BJ (cell line): ENCODE results near the gene SLC13A3. TPM values are rescaled to one million over a fixed set of nuclear protein-coding genes. Genes with fewer than 3 reads are reported as not detected.

Experiments
- CTCF ChIA-PET: fragments of 350-600 bp; formaldehyde crosslinking; extraction: SDS; loops from one replicate; lab custom pipeline; 2021; ENCODE audit warnings: antibody characterized with exemption, inconsistent platforms; lab: Yijun Ruan, JAX
- POLR2A ChIA-PET: fragments of 300-600 bp; sonication (Branson Sonifier 250); formaldehyde crosslinking; extraction: SDS; loops from one replicate; lab custom pipeline; 2021; ENCODE audit warnings: antibody characterized with exemption; lab: Charles Lee
- DNase-seq: peaks from one replicate; pipeline ENCODE4 v3.0.0-alpha.2; 2011; ENCODE audit warnings: low read depth
- H3K27me3 ChIP-seq: 2 replicates; pipeline ENCODE4 v1.6.0; 2011; ENCODE audit warnings: low read length; ENCODE audit not compliant: control insufficient read depth, insufficient read depth
- H3K36me3 ChIP-seq: 2 replicates; pipeline ENCODE4 v1.5.1; 2011; ENCODE audit warnings: low read length; ENCODE audit not compliant: control insufficient read depth, insufficient read depth
- H3K4me3 ChIP-seq: 2 replicates; pipeline ENCODE4 v1.5.1; 2011; ENCODE audit warnings: low read depth, mild to moderate bottlenecking, control low read depth, low read length
- polyA plus RNA-seq: library from polyadenylated mRNA; depleted of rRNA; stranded (reverse); fragments of >200 nt; gene quantifications from 2 replicates; pipeline ENCODE4 v1.2.3, GENCODE V29; 2011
- TF ChIP-seq, protein P1 (sequence below): IDR thresholded peaks from 2 replicates; pipeline ENCODE4 v1.5.1; 2011; ENCODE audit warnings: low read depth, mild to moderate bottlenecking, control low read depth, inconsistent platforms, low read length, moderate library complexity; ENCODE audit not compliant: insufficient read depth

SLC13A3 gene
- polyA plus RNA-seq, 1 experiment, result 3.5 TPM

- Histone ChIP-seq H3K27me3 (no peaks in the 10 kb centered on the region; the same call in 1 of the 2 replicates), H3K4me3 (no peak overlapping the region), H3K36me3 (no peaks in the 10 kb centered on the region)
- DNase-seq, result no peak
- ChIA-PET POLR2A (no interaction called here), CTCF (interaction anchor here (0.9 kb wide), 1 partner anchor 10 kb away, joined by 3 read pairs; no protein-coding TSS in a partner anchor)
- TF ChIP-seq, protein P1, sequence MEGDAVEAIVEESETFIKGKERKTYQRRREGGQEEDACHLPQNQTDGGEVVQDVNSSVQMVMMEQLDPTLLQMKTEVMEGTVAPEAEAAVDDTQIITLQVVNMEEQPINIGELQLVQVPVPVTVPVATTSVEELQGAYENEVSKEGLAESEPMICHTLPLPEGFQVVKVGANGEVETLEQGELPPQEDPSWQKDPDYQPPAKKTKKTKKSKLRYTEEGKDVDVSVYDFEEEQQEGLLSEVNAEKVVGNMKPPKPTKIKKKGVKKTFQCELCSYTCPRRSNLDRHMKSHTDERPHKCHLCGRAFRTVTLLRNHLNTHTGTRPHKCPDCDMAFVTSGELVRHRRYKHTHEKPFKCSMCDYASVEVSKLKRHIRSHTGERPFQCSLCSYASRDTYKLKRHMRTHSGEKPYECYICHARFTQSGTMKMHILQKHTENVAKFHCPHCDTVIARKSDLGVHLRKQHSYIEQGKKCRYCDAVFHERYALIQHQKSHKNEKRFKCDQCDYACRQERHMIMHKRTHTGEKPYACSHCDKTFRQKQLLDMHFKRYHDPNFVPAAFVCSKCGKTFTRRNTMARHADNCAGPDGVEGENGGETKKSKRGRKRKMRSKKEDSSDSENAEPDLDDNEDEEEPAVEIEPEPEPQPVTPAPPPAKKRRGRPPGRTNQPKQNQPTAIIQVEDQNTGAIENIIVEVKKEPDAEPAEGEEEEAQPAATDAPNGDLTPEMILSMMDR, result no peak
These were observed 95.8 kb downstream of the SLC13A3 start for GRCh38 chr20:46555370-46555956.

DNA sequence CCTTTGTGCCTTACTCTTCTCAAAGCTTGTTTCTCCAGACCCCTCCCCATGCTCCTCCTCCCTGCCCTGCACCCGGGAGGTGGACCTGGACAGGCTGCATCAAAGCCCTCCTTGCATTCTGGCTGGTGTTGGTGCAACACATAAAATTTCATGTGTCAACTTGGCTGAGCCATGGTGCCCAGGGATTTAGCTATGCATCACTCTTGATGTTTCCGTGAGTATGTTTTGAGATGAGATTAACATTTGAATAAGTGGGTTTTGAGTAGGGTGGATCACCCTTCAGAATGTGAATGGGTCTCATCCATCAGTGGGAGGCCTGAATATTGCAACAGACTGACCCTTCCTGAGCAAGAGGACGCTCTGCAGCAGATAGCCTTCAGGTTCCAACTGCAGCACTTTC lies 96.4 kb downstream of the SLC13A3 start:
- ChIA-PET CTCF (no interaction called here), POLR2A (no interaction called here)
- Histone ChIP-seq H3K27me3 (no peaks in the 10 kb centered on the region; the same call in 1 of the 2 replicates), H3K36me3 (no peaks in the 10 kb centered on the region), H3K4me3 (no peak overlapping the region)
- TF ChIP-seq, protein P1, result no peak
- DNase-seq, result no peak

GRCh38 chr20:46553926-46554325 lies 97.3 kb downstream of the SLC13A3 start:
- Histone ChIP-seq H3K27me3 (no peaks in the 10 kb centered on the region; the same call in 1 of the 2 replicates), H3K36me3 (no peaks in the 10 kb centered on the region), H3K4me3 (no peak overlapping the region)
- ChIA-PET POLR2A (no interaction called here), CTCF (interaction anchor here (6.3 kb wide), 1 partner anchor 8 kb away, joined by 33 read pairs; no protein-coding TSS in a partner anchor)
- TF ChIP-seq, protein P1, result no peak
- no peak for DNase-seq

DNA sequence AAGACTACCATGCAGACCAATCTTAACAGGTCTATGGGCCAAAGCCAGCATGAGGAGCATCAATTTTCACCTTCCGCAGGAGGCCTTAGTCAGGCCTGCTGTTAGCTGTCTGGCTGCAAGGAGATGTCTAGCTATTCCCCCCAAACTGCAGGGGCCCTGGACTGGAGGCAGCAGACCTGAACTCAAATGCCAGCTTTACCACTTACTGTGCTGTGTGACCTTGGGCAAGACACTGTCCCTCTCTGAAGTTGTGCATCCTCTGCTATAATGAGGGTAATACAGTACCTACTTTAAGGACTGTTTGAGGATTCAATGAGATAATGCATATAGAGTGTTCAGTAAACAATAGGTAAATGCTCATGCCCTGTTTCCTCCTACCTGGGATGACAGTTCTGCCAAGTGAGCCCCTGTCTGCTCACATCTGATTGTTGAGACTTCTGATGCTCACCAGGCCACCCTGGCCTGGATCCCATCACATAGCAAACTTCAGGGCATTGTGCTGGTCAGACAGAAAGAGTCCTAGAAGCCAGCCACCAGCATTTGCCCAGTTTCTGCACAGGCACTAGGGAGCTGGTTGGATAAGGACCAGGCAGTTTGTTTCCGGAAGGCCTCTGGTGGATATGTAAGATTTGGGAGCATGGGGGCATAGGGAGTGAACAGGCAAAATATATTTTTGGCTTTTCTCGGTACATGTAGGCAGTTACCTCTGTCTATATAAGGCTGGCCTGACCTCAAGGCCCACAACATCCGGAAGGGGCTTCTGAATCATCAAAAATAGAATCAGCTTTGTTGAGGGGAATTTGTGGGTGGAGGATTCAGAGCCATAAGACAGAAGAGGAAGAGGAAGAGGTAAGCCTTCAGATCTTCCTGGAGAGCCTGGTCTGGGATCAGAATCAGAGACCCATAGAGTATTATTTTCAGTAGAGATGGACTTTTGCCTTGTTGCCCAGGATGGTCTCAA lies 98.5 kb downstream of the SLC13A3 start:
- H3K27me3 ChIP-seq, result no peaks in the 10 kb centered on the region; the same call in 1 of the 2 replicates
- ChIA-PET CTCF (interaction anchor here (6.3 kb wide), 1 partner anchor 9 kb away, joined by 33 read pairs; no protein-coding TSS in a partner anchor), POLR2A (no interaction called here)
- DNase-seq, result no peak
- no peaks in the 10 kb centered on the region for H3K36me3 ChIP-seq
- H3K4me3 ChIP-seq, result no peak overlapping the region
- TF ChIP-seq, protein P1, result no peak
